SK-MEL-5 (cell line): Measurements from ENCODE around the gene SOX14. TPM values are rescaled to one million over a fixed set of nuclear protein-coding genes. Genes with fewer than 3 reads are reported as not detected.

Experiments
- DNase-seq: peaks from one replicate; pipeline ENCODE4 v3.0.0-alpha.2; 2016; ENCODE audit warnings: low read depth, low spot score
- in situ Hi-C: cut with HindIII; loops from 2 replicates; pipeline ENCODE4 v1.10.0; 2016; ENCODE audit warnings: low sequenced_read_pairs, high pct_unique_total_duplicates, low pct_unique_long_range_greater_than_20kb
- total RNA-seq: library from RNA; depleted of rRNA; stranded (reverse); fragments of >200 nt; shearing (Covaris generic); gene quantifications from 2 replicates; pipeline ENCODE4 v1.2.3, GENCODE V29; 2014

SOX14 gene
- total RNA-seq, 1 experiment from 2014 or later = not detected

- DNase-seq = no peak
- in situ Hi-C loops = no loop called here
These were observed 2.1 kb downstream of the SOX14 start for GRCh38 chr3:137766041-137766875.

- DNase-seq = no peak
- in situ Hi-C loops = no loop called here
These were observed 2.9 kb downstream of the SOX14 start for GRCh38 chr3:137766876-137767537.

- in situ Hi-C loops = no loop called here
- DNase-seq = no peak
These were observed 3.6 kb downstream of the SOX14 start for GRCh38 chr3:137767538-137768360.

- in situ Hi-C loops = no loop called here
- no peak for DNase-seq
These were observed 4.5 kb downstream of the SOX14 start for GRCh38 chr3:137768361-137769321.

GRCh38 chr3:137769322-137770065 lies 5.4 kb downstream of the SOX14 start:
- no peak for DNase-seq
- in situ Hi-C loops = no loop called here

GRCh38 chr3:137770066-137770834 lies 6.1 kb downstream of the SOX14 start:
- in situ Hi-C loops = no loop called here
- no peak for DNase-seq

GRCh38 chr3:137770835-137771399 lies 6.8 kb downstream of the SOX14 start:
- no peak for DNase-seq
- in situ Hi-C loops = no loop called here

- no peak for DNase-seq
- in situ Hi-C loops = no loop called here
These were observed 7.5 kb downstream of the SOX14 start for GRCh38 chr3:137771401-137772213.

- no peak for DNase-seq
- in situ Hi-C loops = no loop called here
These were observed 8.3 kb downstream of the SOX14 start for GRCh38 chr3:137772214-137772955.

GRCh38 chr3:137778941-137779340 lies 14.8 kb downstream of the SOX14 start:
- in situ Hi-C loops = no loop called here
- DNase-seq = no peak

GRCh38 chr3:137787529-137787928 lies 23.4 kb downstream of the SOX14 start:
- no peak for DNase-seq
- in situ Hi-C loops = no loop called here

- in situ Hi-C loops = no loop called here
These were observed 25.1 kb downstream of the SOX14 start for GRCh38 chr3:137789236-137789635.

GRCh38 chr3:137792626-137793271 lies 28.6 kb downstream of the SOX14 start:
- in situ Hi-C loops = no loop called here
- DNase-seq = peak; percentile 66

More at GRCh38 chr3:137789236-137789635, 25.1 kb downstream of the SOX14 start:
- no peak for DNase-seq

- no peak for DNase-seq
These were observed 32.9 kb downstream of the SOX14 start for GRCh38 chr3:137796993-137797392.

More at GRCh38 chr3:137796993-137797392, 32.9 kb downstream of the SOX14 start:
- in situ Hi-C loops = no loop called here
